RWPE2 (cell line): ENCODE results near the gene PANK1.

Experiments
- ATAC-seq: fragments of 200-7000 bp; cut with Tn5 transposase; 3 replicates; pipeline ENCODE4 v1.9.1; 2021; ENCODE audit warnings: low read depth
- DNase-seq: peaks from one replicate; pipeline ENCODE4 v3.0.0-alpha.2; 2020; ENCODE audit warnings: low spot score
- H3K27ac ChIP-seq: fragments of 450-650 bp; 2 replicates; pipeline ENCODE4 v1.5.1; 2017; ENCODE audit warnings: mild to moderate bottlenecking; ENCODE audit not compliant: poor library complexity, severe bottlenecking
- H3K27me3 ChIP-seq: fragments of 250-450 bp; sonication (Bioruptor Pico); 2 replicates; pipeline ENCODE4 v1.5.1; 2021; ENCODE audit warnings: mild to moderate bottlenecking, moderate library complexity; ENCODE audit not compliant: insufficient read depth, poor library complexity, severe bottlenecking
- H3K36me3 ChIP-seq: fragments of 250-450 bp; sonication (Bioruptor Pico); 2 replicates; pipeline ENCODE4 v1.5.1; 2020; ENCODE audit warnings: low read depth, mild to moderate bottlenecking, moderate library complexity
- H3K4me1 ChIP-seq: fragments of 250-450 bp; sonication (Bioruptor Pico); 2 replicates; pipeline ENCODE4 v1.5.1; 2021; ENCODE audit warnings: mild to moderate bottlenecking, moderate library complexity; ENCODE audit not compliant: insufficient read depth, poor library complexity, severe bottlenecking
- H3K4me3 ChIP-seq: fragments of 250-450 bp; sonication (Bioruptor Pico); 2 replicates; pipeline ENCODE4 v1.5.1; 2021; ENCODE audit warnings: mild to moderate bottlenecking, moderate library complexity; ENCODE audit not compliant: severe bottlenecking
- H3K9me3 ChIP-seq: fragments of 250-450 bp; sonication (Bioruptor Pico); 2 replicates; pipeline ENCODE4 v1.5.1; 2021; ENCODE audit warnings: mild to moderate bottlenecking, moderate library complexity; ENCODE audit not compliant: severe bottlenecking
- CTCF ChIP-seq: fragments of 450-650 bp; IDR thresholded peaks from one replicate; pipeline ENCODE4 v1.5.1; 2017; ENCODE audit warnings: mild to moderate bottlenecking, moderate library complexity; ENCODE audit not compliant: poor library complexity, severe bottlenecking

PANK1 gene

GRCh38 chr10:89588671-89589070 lies 56.4 kb downstream of the PANK1 start:
- no peak for TF ChIP-seq CTCF
- DNase-seq (no peak), ATAC-seq (no peak)
- Histone ChIP-seq H3K9me3 (no peaks in the 10 kb centered on the region), H3K27ac (no peak overlapping the region), H3K4me1 (no peaks in the 10 kb centered on the region), H3K27me3 (no peaks in the 10 kb centered on the region), H3K36me3 (peaks cover 16% of the 10 kb centered on the region; the same call in 1 of the 2 replicates), H3K4me3 (no peak overlapping the region)

- no peak overlapping the region for H3K4me3 ChIP-seq
- H3K27me3 ChIP-seq, result no peaks in the 10 kb centered on the region
- DNase-seq (no peak), ATAC-seq (no peak)
- no peak for TF ChIP-seq CTCF
- no peaks in the 10 kb centered on the region for H3K4me1 ChIP-seq
- no peak overlapping the region for H3K27ac ChIP-seq
- H3K9me3 ChIP-seq, result no peaks in the 10 kb centered on the region
- H3K36me3 ChIP-seq, result no peaks in the 10 kb centered on the region
Observed at GRCh38 chr10:89582022-89582421, 63.0 kb downstream of the PANK1 start.

- ATAC-seq (no peak), DNase-seq (no peak)
- H3K4me1 ChIP-seq, result peaks cover under 1% of the 10 kb centered on the region
- H3K4me3 ChIP-seq, result no peak overlapping the region
- no peaks in the 10 kb centered on the region for H3K27me3 ChIP-seq
- H3K36me3 ChIP-seq, result no peaks in the 10 kb centered on the region
- no peak overlapping the region for H3K27ac ChIP-seq
- no peaks in the 10 kb centered on the region for H3K9me3 ChIP-seq
- TF ChIP-seq CTCF, result no peak
Observed at GRCh38 chr10:89580243-89580642, 64.8 kb downstream of the PANK1 start.

- H3K9me3 ChIP-seq, result no peaks in the 10 kb centered on the region
- H3K36me3 ChIP-seq, result no peaks in the 10 kb centered on the region
- H3K27ac ChIP-seq, result no peak overlapping the region
- no peak for ATAC-seq
- no peak for TF ChIP-seq CTCF
- DNase-seq, result no peak
- H3K27me3 ChIP-seq, result no peaks in the 10 kb centered on the region
- peaks cover 6% of the 10 kb centered on the region for H3K4me1 ChIP-seq
- H3K4me3 ChIP-seq, result no peak overlapping the region
Observed at GRCh38 chr10:89576696-89577095, 68.3 kb downstream of the PANK1 start.

- peaks cover 6% of the 10 kb centered on the region for H3K4me1 ChIP-seq
- H3K9me3 ChIP-seq, result no peaks in the 10 kb centered on the region
- no peak for TF ChIP-seq CTCF
- no peak for DNase-seq
- H3K27ac ChIP-seq, result no peak overlapping the region
- H3K36me3 ChIP-seq, result no peaks in the 10 kb centered on the region
- H3K27me3 ChIP-seq, result no peaks in the 10 kb centered on the region
- no peak overlapping the region for H3K4me3 ChIP-seq
- no peak for ATAC-seq
Observed at GRCh38 chr10:89576022-89576421, 69.0 kb downstream of the PANK1 start.
